DOHH2 (cell line): Measurements from ENCODE around the gene OXCT2.

Experiments
- CTCF ChIP-seq: fragments of 200-600 bp; sonication (generic); IDR thresholded peaks from one replicate; pipeline ENCODE4 v1.5.1; 2014; ENCODE audit warnings: antibody characterized with exemption, mild to moderate bottlenecking, low read depth, low read length; ENCODE audit not compliant: poor library complexity, severe bottlenecking
- EZH2phosphoT487 ChIP-seq: fragments of 200-600 bp; sonication (generic); IDR thresholded peaks from 2 replicates; pipeline ENCODE4 v1.6.1; 2017; ENCODE audit warnings: borderline replicate concordance, mild to moderate bottlenecking, antibody characterized with exemption, low read length, moderate library complexity, mixed read lengths

- TF ChIP-seq CTCF (no peak), EZH2phosphoT487 (no peak)
Observed at GRCh38 chr1:39779137-39779536, 8.0 kb upstream of the OXCT2 start.
